AG04450 (cell line): ENCODE measurements around the gene PTH2. TPM values are rescaled to one million over a fixed set of nuclear protein-coding genes. Genes with fewer than 3 reads are reported as not detected.

ENCODE experiments used
- CTCF ChIA-PET: fragments of 300-600, 350-600 bp; formaldehyde crosslinking; extraction: SDS; loops from one replicate; lab custom pipeline; 2022; ENCODE audit warnings: antibody characterized with exemption, inconsistent platforms; lab: Charles Lee
- POLR2A ChIA-PET: fragments of 350-600 bp; formaldehyde crosslinking; extraction: SDS; loops from one replicate; lab custom pipeline; 2021; ENCODE audit warnings: antibody characterized with exemption, inconsistent platforms; lab: Yijun Ruan, JAX
- DNase-seq: peaks from one replicate; pipeline ENCODE4 v3.0.0-alpha.2; 2011; ENCODE audit warnings: low read depth, low spot score
- H3K27ac ChIP-seq: one replicate; pipeline ENCODE4 v1.5.1; 2012; ENCODE audit warnings: low read depth, low read length, control low read depth
- H3K27me3 ChIP-seq: one replicate; pipeline ENCODE4 v1.6.0; 2012; ENCODE audit warnings: low read length; ENCODE audit not compliant: control insufficient read depth, insufficient read depth
- H3K4me3 ChIP-seq: 2 replicates; pipeline ENCODE4 v1.5.1; 2011; ENCODE audit warnings: mild to moderate bottlenecking, low read depth, low read length, control low read depth
- H3K9me3 ChIP-seq: 2 replicates; pipeline ENCODE4 v1.5.1; 2012; ENCODE audit warnings: low read length; ENCODE audit not compliant: control insufficient read depth, insufficient read depth
- polyA plus RNA-seq: library from polyadenylated mRNA; depleted of rRNA; stranded (reverse); fragments of >200 nt; gene quantifications from 2 replicates; pipeline ENCODE4 v1.2.3, GENCODE V29; 2011
- TF ChIP-seq, protein P1 (sequence below): IDR thresholded peaks from 2 replicates; pipeline ENCODE4 v1.5.1; 2011; ENCODE audit warnings: low read depth, low read length, control low read depth, inconsistent platforms

PTH2 gene
- polyA plus RNA-seq, 1 experiment, result not detected

DNA sequence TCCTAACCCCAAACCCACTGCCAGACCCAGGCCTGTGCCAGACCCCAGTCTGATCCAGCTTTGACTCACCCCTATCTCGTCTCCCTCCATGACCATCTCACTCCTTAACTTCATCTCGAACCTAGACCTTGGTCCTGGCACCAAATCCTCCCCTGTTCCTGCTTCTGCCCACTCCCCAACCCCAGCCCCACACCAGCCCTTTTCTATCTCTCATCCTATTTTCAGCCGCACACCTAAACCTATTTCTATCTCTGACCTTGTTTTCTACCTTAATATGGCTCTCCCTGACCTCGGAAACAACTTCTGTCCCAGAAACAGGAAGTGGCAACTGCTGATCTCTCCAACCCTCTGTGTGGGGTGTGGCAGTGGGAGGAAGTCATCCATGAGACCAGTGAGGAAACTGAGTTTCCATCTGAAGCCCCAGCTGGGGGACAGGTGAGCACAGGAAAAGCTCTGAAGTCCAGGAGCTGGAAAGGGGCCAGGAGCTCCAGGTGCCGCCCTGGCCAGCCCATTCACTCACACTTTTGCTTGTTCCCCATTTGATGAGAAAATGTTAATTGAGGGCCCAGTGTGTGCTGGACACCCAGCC lies 13.7 kb downstream of the PTH2 start:
- CTCF ChIA-PET, result no interaction called here
- DNase-seq, result no peak
- POLR2A ChIA-PET, result no interaction called here

DNA sequence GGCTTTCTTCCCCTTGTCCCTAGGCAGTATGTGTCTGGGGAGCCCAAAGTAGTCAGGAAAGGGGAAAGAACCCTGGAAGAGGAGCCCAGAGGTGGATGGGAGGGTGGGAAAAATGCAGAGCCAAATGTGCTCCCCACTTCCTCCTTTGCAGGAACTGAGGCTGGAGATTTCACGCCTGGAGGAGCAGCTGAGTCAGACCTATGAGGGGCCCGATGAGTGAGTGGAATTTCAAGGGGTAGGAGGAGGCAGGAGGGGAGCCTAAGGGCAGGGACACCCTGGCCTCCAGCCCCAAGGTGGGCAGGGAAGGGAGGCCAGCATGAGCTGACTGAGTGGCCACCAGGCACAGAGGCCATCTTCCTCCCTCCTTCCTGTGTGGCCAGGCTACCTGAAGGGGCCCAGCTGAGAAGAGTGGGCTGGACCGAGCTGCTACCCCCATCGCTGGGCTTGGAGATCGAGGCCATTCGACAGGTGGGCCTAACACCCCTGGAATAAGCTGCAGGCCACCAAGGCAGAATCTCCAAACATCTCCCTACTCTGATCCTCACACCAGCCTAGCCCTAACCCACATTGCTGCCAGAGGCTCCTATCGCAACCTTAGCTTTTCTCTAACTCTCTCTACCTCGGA lies 14.3 kb downstream of the PTH2 start:
- ChIA-PET CTCF (interaction anchor here (0.6 kb wide), 1 partner anchor 415 kb away, joined by 4 read pairs; the partner anchor contains the start of gene RUVBL2), POLR2A (no interaction called here)
- Histone ChIP-seq H3K4me3 (no peak overlapping the region), H3K9me3 (no peaks in the 10 kb centered on the region), H3K27me3 (peaks cover 22% of the 10 kb centered on the region), H3K27ac (no peak overlapping the region)
- TF ChIP-seq, protein P1, sequence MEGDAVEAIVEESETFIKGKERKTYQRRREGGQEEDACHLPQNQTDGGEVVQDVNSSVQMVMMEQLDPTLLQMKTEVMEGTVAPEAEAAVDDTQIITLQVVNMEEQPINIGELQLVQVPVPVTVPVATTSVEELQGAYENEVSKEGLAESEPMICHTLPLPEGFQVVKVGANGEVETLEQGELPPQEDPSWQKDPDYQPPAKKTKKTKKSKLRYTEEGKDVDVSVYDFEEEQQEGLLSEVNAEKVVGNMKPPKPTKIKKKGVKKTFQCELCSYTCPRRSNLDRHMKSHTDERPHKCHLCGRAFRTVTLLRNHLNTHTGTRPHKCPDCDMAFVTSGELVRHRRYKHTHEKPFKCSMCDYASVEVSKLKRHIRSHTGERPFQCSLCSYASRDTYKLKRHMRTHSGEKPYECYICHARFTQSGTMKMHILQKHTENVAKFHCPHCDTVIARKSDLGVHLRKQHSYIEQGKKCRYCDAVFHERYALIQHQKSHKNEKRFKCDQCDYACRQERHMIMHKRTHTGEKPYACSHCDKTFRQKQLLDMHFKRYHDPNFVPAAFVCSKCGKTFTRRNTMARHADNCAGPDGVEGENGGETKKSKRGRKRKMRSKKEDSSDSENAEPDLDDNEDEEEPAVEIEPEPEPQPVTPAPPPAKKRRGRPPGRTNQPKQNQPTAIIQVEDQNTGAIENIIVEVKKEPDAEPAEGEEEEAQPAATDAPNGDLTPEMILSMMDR, result no peak
- DNase-seq, result no peak

More for the DNA sequence above, 13.7 kb downstream of the PTH2 start:
- Histone ChIP-seq H3K4me3 (no peak overlapping the region), H3K27ac (no peak overlapping the region), H3K27me3 (peaks cover 22% of the 10 kb centered on the region), H3K9me3 (no peaks in the 10 kb centered on the region)
- TF ChIP-seq, protein P1, result no peak

DNA sequence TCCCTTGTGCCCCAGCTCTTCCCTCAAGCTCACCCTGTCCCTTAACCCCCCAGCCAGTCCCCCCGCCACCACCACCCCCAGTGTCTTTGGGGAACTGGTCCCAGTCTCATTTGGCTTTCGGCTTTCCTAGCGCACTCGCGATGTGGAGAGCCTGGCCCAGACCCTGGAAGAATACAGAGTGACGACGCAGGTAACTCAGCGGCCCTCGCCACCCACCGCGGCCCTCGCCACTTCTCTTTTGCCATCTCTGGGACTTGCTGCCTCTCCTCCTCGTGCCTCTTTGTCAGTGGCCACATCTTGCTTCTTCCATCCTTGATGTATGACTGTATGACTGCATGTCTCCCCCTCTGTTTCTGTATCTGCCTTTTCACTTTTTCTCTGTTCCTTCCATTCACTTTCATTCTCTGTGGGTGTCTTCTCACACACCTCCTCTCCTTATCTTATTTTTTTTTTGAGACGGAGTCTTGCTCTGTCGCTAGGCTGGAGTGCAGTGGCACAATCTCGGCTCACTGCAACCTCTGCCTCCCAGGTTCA lies 15.7 kb downstream of the PTH2 start:
- POLR2A ChIA-PET, result no interaction called here
- Histone ChIP-seq H3K27me3 (peaks cover 22% of the 10 kb centered on the region), H3K27ac (no peak overlapping the region), H3K9me3 (no peaks in the 10 kb centered on the region), H3K4me3 (no peak overlapping the region)
- TF ChIP-seq, protein P1, result no peak
- CTCF ChIA-PET, result no interaction called here
- no peak for DNase-seq

DNA sequence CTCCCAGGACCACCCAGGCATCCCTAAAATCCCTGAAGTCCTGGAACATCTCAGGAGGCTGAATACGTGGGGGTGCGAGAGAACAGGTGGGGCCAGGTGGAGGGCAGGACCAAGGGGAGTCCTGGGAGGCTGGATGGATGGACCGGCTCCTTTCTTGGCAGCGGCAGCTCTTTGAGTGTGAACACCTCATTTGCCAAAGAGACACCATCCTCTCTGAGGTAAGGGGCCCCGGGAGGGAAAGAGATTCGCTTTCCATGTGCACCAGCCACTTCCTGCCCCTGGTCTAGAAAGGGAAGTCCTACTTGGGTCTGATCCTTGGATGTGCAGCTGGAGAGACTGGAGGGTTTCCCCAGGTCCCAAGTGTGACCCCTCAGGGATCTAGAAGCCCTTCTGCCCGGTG lies 16.2 kb downstream of the PTH2 start:
- H3K27ac ChIP-seq, result no peak overlapping the region
- H3K27me3 ChIP-seq, result peaks cover 21% of the 10 kb centered on the region
- TF ChIP-seq, protein P1, result no peak
- CTCF ChIA-PET, result no interaction called here
- POLR2A ChIA-PET, result no interaction called here
- no peak overlapping the region for H3K4me3 ChIP-seq
- no peak for DNase-seq
- no peaks in the 10 kb centered on the region for H3K9me3 ChIP-seq
